Measurements from ENCODE around the gene CCDC185. TPM values are rescaled to one million over a fixed set of nuclear protein-coding genes. Genes with fewer than 3 reads are reported as not detected.

Gene CCDC185
- total and polyA plus RNA-seq, 2 of the 13 experiments (the other 11 are each of a cell fraction or from before 2014, with no cell fraction given), result not detected

DNA sequence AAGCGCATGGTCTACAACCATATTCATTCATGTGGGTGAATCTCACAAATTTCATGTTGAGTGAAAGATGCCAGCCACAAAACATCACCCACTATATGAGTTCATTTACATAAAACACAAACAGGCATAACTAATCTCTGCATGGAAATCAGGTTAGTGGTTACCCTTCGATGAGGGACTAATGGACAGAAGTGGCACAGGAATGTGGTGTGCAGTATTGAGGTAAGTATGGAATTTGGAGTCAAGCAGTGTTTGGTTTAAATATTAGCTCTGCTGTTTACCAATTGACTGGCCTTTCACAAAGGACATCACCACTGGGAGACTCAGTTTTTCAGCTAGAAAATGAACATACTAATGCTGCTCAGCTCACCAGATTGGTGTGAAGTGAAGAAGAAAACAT lies 24.2 kb downstream of the CCDC185 start (continued):
- TF ChIP-seq, protein P1, sequence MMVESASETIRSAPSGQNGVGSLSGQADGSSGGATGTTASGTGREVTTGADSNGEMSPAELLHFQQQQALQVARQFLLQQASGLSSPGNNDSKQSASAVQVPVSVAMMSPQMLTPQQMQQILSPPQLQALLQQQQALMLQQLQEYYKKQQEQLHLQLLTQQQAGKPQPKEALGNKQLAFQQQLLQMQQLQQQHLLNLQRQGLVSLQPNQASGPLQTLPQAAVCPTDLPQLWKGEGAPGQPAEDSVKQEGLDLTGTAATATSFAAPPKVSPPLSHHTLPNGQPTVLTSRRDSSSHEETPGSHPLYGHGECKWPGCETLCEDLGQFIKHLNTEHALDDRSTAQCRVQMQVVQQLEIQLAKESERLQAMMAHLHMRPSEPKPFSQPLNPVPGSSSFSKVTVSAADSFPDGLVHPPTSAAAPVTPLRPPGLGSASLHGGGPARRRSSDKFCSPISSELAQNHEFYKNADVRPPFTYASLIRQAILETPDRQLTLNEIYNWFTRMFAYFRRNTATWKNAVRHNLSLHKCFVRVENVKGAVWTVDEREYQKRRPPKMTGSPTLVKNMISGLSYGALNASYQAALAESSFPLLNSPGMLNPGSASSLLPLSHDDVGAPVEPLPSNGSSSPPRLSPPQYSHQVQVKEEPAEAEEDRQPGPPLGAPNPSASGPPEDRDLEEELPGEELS (CRISPR knock-in tag; IDR thresholded peaks at IDR 0.05), result peak; percentile 52
- TF ChIP-seq MATR3 (CRISPR knock-in tag; IDR thresholded peaks at IDR 0.05) (no peak), ZIK1 (CRISPR knock-in tag; IDR thresholded peaks at IDR 0.05; ENCODE audit: borderline replicate concordance, low read depth) (no peak), ZKSCAN1 (IDR thresholded peaks at IDR 0.05; ENCODE audit: low read length) (no peak), MEF2D (CRISPR knock-in tag; IDR thresholded peaks at IDR 0.05) (no peak), POLR2AphosphoS5 (IDR thresholded peaks at IDR 0.05; ENCODE audit: low read depth, low read length) (no peak), KLF6 (CRISPR knock-in tag; IDR thresholded peaks at IDR 0.05) (no peak), MAZ (IDR thresholded peaks at IDR 0.05; ENCODE audit: borderline replicate concordance, low read depth, low read length) (no peak), MAZ (CRISPR knock-in tag; IDR thresholded peaks at IDR 0.05; ENCODE audit: low read depth) (no peak), ETV5 (CRISPR knock-in tag; IDR thresholded peaks at IDR 0.05; ENCODE audit: borderline replicate concordance) (no peak), RBAK (CRISPR knock-in tag; IDR thresholded peaks at IDR 0.05) (no peak), PCBP1 (IDR thresholded peaks at IDR 0.05; ENCODE audit: borderline replicate concordance, low read depth, low read length) (no peak)
- TF ChIP-seq, protein P2, sequence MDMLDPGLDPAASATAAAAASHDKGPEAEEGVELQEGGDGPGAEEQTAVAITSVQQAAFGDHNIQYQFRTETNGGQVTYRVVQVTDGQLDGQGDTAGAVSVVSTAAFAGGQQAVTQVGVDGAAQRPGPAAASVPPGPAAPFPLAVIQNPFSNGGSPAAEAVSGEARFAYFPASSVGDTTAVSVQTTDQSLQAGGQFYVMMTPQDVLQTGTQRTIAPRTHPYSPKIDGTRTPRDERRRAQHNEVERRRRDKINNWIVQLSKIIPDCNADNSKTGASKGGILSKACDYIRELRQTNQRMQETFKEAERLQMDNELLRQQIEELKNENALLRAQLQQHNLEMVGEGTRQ (IDR thresholded peaks at IDR 0.05; ENCODE audit: low read depth, low read length), result no peak
- TF ChIP-seq, protein P2 (CRISPR knock-in tag; IDR thresholded peaks at IDR 0.05; ENCODE audit: borderline replicate concordance), result no peak
- TF ChIP-seq, protein P3, sequence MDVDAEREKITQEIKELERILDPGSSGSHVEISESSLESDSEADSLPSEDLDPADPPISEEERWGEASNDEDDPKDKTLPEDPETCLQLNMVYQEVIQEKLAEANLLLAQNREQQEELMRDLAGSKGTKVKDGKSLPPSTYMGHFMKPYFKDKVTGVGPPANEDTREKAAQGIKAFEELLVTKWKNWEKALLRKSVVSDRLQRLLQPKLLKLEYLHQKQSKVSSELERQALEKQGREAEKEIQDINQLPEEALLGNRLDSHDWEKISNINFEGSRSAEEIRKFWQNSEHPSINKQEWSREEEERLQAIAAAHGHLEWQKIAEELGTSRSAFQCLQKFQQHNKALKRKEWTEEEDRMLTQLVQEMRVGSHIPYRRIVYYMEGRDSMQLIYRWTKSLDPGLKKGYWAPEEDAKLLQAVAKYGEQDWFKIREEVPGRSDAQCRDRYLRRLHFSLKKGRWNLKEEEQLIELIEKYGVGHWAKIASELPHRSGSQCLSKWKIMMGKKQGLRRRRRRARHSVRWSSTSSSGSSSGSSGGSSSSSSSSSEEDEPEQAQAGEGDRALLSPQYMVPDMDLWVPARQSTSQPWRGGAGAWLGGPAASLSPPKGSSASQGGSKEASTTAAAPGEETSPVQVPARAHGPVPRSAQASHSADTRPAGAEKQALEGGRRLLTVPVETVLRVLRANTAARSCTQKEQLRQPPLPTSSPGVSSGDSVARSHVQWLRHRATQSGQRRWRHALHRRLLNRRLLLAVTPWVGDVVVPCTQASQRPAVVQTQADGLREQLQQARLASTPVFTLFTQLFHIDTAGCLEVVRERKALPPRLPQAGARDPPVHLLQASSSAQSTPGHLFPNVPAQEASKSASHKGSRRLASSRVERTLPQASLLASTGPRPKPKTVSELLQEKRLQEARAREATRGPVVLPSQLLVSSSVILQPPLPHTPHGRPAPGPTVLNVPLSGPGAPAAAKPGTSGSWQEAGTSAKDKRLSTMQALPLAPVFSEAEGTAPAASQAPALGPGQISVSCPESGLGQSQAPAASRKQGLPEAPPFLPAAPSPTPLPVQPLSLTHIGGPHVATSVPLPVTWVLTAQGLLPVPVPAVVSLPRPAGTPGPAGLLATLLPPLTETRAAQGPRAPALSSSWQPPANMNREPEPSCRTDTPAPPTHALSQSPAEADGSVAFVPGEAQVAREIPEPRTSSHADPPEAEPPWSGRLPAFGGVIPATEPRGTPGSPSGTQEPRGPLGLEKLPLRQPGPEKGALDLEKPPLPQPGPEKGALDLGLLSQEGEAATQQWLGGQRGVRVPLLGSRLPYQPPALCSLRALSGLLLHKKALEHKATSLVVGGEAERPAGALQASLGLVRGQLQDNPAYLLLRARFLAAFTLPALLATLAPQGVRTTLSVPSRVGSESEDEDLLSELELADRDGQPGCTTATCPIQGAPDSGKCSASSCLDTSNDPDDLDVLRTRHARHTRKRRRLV (CRISPR knock-in tag; IDR thresholded peaks at IDR 0.05), result no peak

Measured in HepG2 (cell line).